ENCODE results near the gene TANK. TPM values are rescaled to one million over a fixed set of nuclear protein-coding genes. Genes with fewer than 3 reads are reported as not detected.

The TANK gene
- total and polyA plus RNA-seq, 4 donors: 17.2 to 62.1 (median 42.3) TPM

GRCh38 chr2:161223139-161223732 lies 63.0 kb downstream of the TANK start:
- 85% methylated on average over 3 of the region's 3 CpGs for WGBS
- Histone ChIP-seq H3K4me3 (ENCODE audit: low read depth in 1 of 3, low read length in 3 of 3) (no peak overlapping the region), H3K27ac (ENCODE audit: low read depth in 1 of 2, low read length in 2 of 2) (no peak overlapping the region), H3K9me3 (ENCODE audit: control insufficient read depth in 4 of 4, low read length in 3 of 4) (no peaks in the 10 kb centered on the region), H3K4me1 (ENCODE audit: control insufficient read depth in 4 of 4, insufficient read depth in 4 of 4, low read length in 3 of 4) (peaks cover 0 to 1% (median 0%) of the 10 kb centered on the region in 4 donors), H3K36me3 (ENCODE audit: control insufficient read depth in 4 of 4, insufficient read depth in 3 of 4, low read depth in 1 of 4, low read length in 3 of 4) (peaks cover 2 to 20% (median 8%) of the 10 kb centered on the region in 4 donors), H3K9ac (ENCODE audit: low read depth in 1 of 2, low read length in 2 of 2) (no peak overlapping the region), H3K27me3 (ENCODE audit: control insufficient read depth in 4 of 4, insufficient read depth in 4 of 4, low read length in 3 of 4) (no peaks in the 10 kb centered on the region)
- no peak for TF ChIP-seq GABPA (IDR thresholded peaks at IDR 0.05 in 1 of 2, conservative IDR thresholded peaks at IDR 0.05 in 1 of 2)
- TF ChIP-seq REST (IDR thresholded peaks at IDR 0.05): no peak
- no peak for TF ChIP-seq YY1 (IDR thresholded peaks at IDR 0.05)
- TF ChIP-seq CTCF (IDR thresholded peaks at IDR 0.05; ENCODE audit: low read depth, low read length, missing input control): peak; percentile 72
- peak; percentile 83 to 85 for TF ChIP-seq RAD21 (IDR thresholded peaks at IDR 0.05)
- DNase-seq (ENCODE audit: low spot score): no peak

- Histone ChIP-seq H3K36me3 (ENCODE audit: control insufficient read depth in 4 of 4, insufficient read depth in 3 of 4, low read depth in 1 of 4, low read length in 3 of 4) (peaks cover 2 to 33% (median 19%) of the 10 kb centered on the region in 4 donors), H3K4me1 (ENCODE audit: control insufficient read depth in 4 of 4, insufficient read depth in 4 of 4, low read length in 3 of 4) (no peaks in the 10 kb centered on the region), H3K27me3 (ENCODE audit: control insufficient read depth in 4 of 4, insufficient read depth in 4 of 4, low read length in 3 of 4) (no peaks in the 10 kb centered on the region), H3K9me3 (ENCODE audit: control insufficient read depth in 4 of 4, low read length in 3 of 4) (no peaks in the 10 kb centered on the region), H3K9ac (ENCODE audit: low read depth in 1 of 2, low read length in 2 of 2) (no peak overlapping the region), H3K27ac (ENCODE audit: low read depth in 1 of 2, low read length in 2 of 2) (no peak overlapping the region), H3K4me3 (ENCODE audit: low read depth in 1 of 3, low read length in 3 of 3) (no peak overlapping the region)
- no peak for TF ChIP-seq MAX (IDR thresholded peaks at IDR 0.05)
- TF ChIP-seq REST (IDR thresholded peaks at IDR 0.05): no peak
- TF ChIP-seq FOXA1 (IDR thresholded peaks at IDR 0.05): no peak
- 88% methylated on average over 6 of the region's 6 CpGs for WGBS
- no peak for DNase-seq (ENCODE audit: low spot score)
These were observed 68.4 kb downstream of the TANK start for GRCh38 chr2:161228511-161229240.
